ENCODE data around the gene FMNL1. TPM values are rescaled to one million over a fixed set of nuclear protein-coding genes. Genes with fewer than 3 reads are reported as not detected.

FMNL1 gene
- total and polyA plus RNA-seq, 8 donors = 4.5 to 34.5 (median 10.0) TPM

DNA sequence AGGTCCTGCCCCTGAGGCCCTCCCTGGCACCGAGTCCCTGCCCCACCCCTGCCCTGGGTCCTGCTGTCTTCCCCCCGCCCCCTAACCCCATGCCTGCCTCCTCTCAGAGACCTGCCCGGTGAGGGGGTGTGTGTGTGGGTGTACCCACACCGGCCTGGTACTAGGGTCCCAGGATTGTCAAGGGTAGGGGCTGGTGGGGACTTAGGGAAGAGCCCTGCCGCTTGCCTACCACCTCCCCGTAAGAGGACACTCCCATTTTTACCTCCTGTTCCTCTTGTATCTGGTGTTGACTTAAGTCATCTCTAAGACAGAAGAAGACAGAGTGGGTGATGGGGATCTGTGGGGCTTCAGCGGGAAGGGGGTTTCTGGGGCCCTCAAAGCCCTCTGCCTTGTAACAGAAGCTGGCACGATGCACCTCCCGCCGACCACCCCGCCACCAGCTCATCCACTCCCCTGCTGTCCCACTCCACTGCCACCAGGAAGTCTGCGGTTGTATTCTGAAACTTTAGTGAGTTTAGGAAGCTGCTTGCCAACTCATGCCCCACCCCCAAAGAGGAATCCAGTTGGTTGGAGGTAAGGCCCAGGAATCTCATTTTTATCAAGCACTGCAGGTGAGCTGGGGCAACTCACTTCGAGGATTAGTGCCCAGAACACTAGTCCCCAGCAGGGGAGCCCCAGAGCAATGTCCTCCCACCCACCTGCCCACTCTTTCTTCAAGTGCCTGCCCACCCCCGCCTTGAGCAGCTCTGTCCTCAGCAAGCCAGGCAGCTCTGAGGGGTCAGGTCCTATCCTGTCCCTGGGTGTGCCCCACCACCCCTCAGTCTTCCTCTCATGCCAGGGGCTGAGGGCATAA is 34.7 kb downstream of the FMNL1 start:
- intact Hi-C loops (cut with DNase I; ENCODE audit: low total_unique reads) = no loop called here
- no peaks in the 10 kb centered on the region for H3K36me3 ChIP-seq
- DNase-seq = no peak

DNA sequence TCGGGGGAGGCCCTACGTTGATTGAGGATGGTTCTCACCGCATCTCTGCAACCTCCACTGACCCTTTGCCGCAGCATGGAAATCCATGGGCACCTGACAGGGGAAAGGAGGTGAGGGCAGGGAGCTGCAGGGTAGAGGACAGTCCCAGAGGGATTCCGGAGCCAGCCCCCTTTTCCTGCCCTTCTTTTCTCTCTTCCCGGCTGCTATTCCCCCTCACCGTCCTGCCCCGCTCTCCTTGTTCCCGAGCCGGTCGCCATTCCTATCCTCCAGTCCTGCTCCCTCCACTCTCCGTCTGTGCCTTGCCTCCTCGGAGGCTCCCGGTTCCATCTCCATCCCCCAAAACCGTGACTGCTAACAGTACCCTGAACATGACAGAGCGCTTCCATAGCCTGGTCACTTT is 35.4 kb downstream of the FMNL1 start:
- TF ChIP-seq POLR2A (IDR thresholded peaks at IDR 0.05) = no peak
- H3K27me3 ChIP-seq = no peaks in the 10 kb centered on the region
- no peaks in the 10 kb centered on the region for H3K9me3 ChIP-seq
- intact Hi-C loops (cut with DNase I; ENCODE audit: low total_unique reads) = no loop called here
- H3K4me1 ChIP-seq = peaks cover 8 to 20% (median 12%) of the 10 kb centered on the region in 4 donors
- DNase-seq = no peak
- no peak overlapping the region for H3K4me3 ChIP-seq
- no peaks in the 10 kb centered on the region for H3K36me3 ChIP-seq
- no peak overlapping the region for H3K27ac ChIP-seq
- 83 to 86% (median 84%) methylated on average over 16 of the region's 16 CpGs for WGBS, 5 donors

More for the DNA sequence above, 34.7 kb downstream of the FMNL1 start:
- no peaks in the 10 kb centered on the region for H3K27me3 ChIP-seq
- no peaks in the 10 kb centered on the region for H3K9me3 ChIP-seq
- TF ChIP-seq, protein P1, sequence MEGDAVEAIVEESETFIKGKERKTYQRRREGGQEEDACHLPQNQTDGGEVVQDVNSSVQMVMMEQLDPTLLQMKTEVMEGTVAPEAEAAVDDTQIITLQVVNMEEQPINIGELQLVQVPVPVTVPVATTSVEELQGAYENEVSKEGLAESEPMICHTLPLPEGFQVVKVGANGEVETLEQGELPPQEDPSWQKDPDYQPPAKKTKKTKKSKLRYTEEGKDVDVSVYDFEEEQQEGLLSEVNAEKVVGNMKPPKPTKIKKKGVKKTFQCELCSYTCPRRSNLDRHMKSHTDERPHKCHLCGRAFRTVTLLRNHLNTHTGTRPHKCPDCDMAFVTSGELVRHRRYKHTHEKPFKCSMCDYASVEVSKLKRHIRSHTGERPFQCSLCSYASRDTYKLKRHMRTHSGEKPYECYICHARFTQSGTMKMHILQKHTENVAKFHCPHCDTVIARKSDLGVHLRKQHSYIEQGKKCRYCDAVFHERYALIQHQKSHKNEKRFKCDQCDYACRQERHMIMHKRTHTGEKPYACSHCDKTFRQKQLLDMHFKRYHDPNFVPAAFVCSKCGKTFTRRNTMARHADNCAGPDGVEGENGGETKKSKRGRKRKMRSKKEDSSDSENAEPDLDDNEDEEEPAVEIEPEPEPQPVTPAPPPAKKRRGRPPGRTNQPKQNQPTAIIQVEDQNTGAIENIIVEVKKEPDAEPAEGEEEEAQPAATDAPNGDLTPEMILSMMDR (IDR thresholded peaks at IDR 0.05) = no peak
- TF ChIP-seq POLR2AphosphoS5 (IDR thresholded peaks at IDR 0.05) (no peak), EP300 (IDR thresholded peaks at IDR 0.05) (no peak), POLR2A (IDR thresholded peaks at IDR 0.05) (no peak)
- 63 to 80% (median 75%) methylated on average over 10 to 14 of the region's 14 CpGs for WGBS, 5 donors
- H3K4me3 ChIP-seq = no peak overlapping the region
- no peak overlapping the region for H3K27ac ChIP-seq
- peaks cover 8 to 20% (median 11%) of the 10 kb centered on the region in 4 donors for H3K4me1 ChIP-seq

DNA sequence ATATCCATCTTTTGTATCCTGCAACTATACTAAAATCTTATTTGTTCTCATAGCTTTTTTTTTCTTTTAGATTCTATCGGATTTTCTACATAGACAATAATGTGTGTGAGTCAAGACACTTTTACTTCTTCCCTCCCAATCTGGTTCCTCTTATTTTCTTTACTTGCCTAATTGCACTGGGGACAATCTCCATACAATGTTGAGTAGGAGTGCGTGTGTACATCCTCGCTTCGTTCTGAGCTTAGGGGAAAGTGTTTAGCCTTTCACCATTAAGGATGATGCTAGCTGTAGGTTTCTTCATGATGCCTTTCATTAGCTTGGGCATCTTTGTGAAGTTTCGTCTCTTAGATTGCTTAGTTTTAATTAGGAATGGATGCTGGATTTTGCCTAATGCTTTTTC is 37.3 kb downstream of the FMNL1 start:
- intact Hi-C loops (cut with DNase I; ENCODE audit: low total_unique reads) = no loop called here
- peaks cover 15 to 29% (median 22%) of the 10 kb centered on the region in 4 donors for H3K4me1 ChIP-seq
- WGBS, 5 donors = 50 to 78% (median 73%) methylated on average over 5 of the region's 5 CpGs
- no peak overlapping the region for H3K27ac ChIP-seq
- H3K27me3 ChIP-seq = no peaks in the 10 kb centered on the region
- H3K4me3 ChIP-seq = no peak overlapping the region
- H3K9me3 ChIP-seq = no peaks in the 10 kb centered on the region
- DNase-seq = no peak
- peaks cover 7 to 10% (median 9%) of the 10 kb centered on the region in 4 donors for H3K36me3 ChIP-seq
- TF ChIP-seq, protein P1 (IDR thresholded peaks at IDR 0.05) = no peak
- TF ChIP-seq EP300 (IDR thresholded peaks at IDR 0.05) (no peak), POLR2A (IDR thresholded peaks at IDR 0.05) (no peak), POLR2AphosphoS5 (IDR thresholded peaks at IDR 0.05) (no peak)

DNA sequence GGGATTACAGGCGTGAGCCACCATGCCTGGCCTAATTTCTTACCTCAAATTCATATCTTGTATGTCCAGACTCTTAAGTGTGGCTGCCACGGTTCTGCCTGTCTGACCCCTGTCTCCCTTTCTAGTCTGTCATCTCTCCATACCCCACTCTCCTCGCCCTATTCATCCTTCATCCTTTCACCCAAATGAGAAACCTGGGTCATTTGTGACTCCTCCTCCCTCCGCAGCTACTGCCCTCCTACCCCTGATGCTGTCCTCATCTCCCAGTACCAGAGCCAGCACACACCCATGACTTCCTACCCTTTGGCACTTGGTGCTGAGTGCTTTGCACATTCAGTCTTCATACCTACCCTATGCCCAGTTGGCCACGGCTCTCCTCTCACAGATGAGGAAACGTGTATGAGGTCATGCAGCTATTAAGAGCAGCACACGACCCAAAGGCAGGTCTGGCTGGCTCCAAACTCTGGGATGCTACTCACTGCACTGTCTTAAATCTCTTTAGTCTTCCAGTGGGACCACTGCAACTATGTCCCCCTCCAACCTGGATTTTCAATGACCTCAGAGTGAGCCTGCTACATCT is 38.6 kb downstream of the FMNL1 start:
- Histone ChIP-seq H3K27me3 (no peaks in the 10 kb centered on the region), H3K27ac (no peak overlapping the region), H3K4me1 (peaks cover 15 to 33% (median 22%) of the 10 kb centered on the region in 4 donors), H3K36me3 (peaks cover 20 to 23% (median 22%) of the 10 kb centered on the region in 4 donors), H3K9me3 (no peaks in the 10 kb centered on the region), H3K4me3 (no peak overlapping the region)
- DNase-seq = no peak
- no peak for TF ChIP-seq EP300 (IDR thresholded peaks at IDR 0.05)
- TF ChIP-seq POLR2AphosphoS5 (IDR thresholded peaks at IDR 0.05) = no peak
- no peak for TF ChIP-seq POLR2A (IDR thresholded peaks at IDR 0.05)
- TF ChIP-seq, protein P1 (IDR thresholded peaks at IDR 0.05) = no peak
- intact Hi-C loops (cut with DNase I; ENCODE audit: low total_unique reads) = no loop called here
- WGBS, 5 donors = 77 to 85% (median 83%) methylated on average over 7 of the region's 7 CpGs

All from stomach (tissue), 9 donors.